MM.1S (cell line): ENCODE measurements around the gene EFCAB6.

ENCODE experiments used
- DNase-seq: peaks from one replicate; pipeline ENCODE4 v3.0.0-alpha.2; 2015
- H2AFZ ChIP-seq: fragments of 300-600 bp; sonication (generic); 2 replicates; pipeline ENCODE4 v1.6.0; 2016; ENCODE audit warnings: antibody characterized with exemption, low read length
- H3F3A ChIP-seq: fragments of 300-600 bp; sonication (generic); 2 replicates; pipeline ENCODE4 v1.6.1; 2016; ENCODE audit warnings: mild to moderate bottlenecking, antibody characterized with exemption, low read length, moderate library complexity, mixed read lengths; ENCODE audit not compliant: insufficient read depth
- H3K27ac ChIP-seq: fragments of 300-600 bp; sonication (generic); 2 replicates; pipeline ENCODE4 v1.5.1; 2016; ENCODE audit warnings: mild to moderate bottlenecking, low read length
- H3K27me3 ChIP-seq: fragments of 300-600 bp; sonication (generic); replicated peaks from 2 replicates; pipeline ENCODE4 v1.6.0; 2016; ENCODE audit warnings: low read length; ENCODE audit not compliant: insufficient read depth
- H3K36me3 ChIP-seq: fragments of 300-600 bp; sonication (generic); replicated peaks from 2 replicates; pipeline ENCODE4 v1.6.1; 2016; ENCODE audit warnings: mild to moderate bottlenecking, low read length, mixed read lengths; ENCODE audit not compliant: insufficient read depth
- H3K4me1 ChIP-seq: fragments of 300-600 bp; sonication (generic); 2 replicates; pipeline ENCODE4 v1.6.1; 2016; ENCODE audit warnings: low read length, mixed read lengths
- H3K4me2 ChIP-seq: fragments of 300-600 bp; sonication (generic); 2 replicates; pipeline ENCODE4 v1.6.0; 2016; ENCODE audit warnings: low read depth, low read length
- H3K4me3 ChIP-seq: fragments of 300-600 bp; sonication (generic); 2 replicates; pipeline ENCODE4 v1.5.1; 2016; ENCODE audit warnings: low read length, mixed read lengths
- H3K79me2 ChIP-seq: fragments of 300-600 bp; sonication (generic); 2 replicates; pipeline ENCODE4 v1.6.1; 2016; ENCODE audit warnings: mixed run types, low read length, mixed read lengths
- H3K9ac ChIP-seq: fragments of 300-600 bp; sonication (generic); 2 replicates; pipeline ENCODE4 v1.6.1; 2016; ENCODE audit warnings: low read length, mixed read lengths
- H3K9me2 ChIP-seq: fragments of 300-600 bp; sonication (generic); replicated peaks from 2 replicates; pipeline ENCODE4 v1.6.1; 2016; ENCODE audit warnings: mild to moderate bottlenecking, low read length, mixed read lengths; ENCODE audit not compliant: insufficient read depth
- H3K9me3 ChIP-seq: fragments of 300-600 bp; sonication (generic); replicated peaks from 2 replicates; pipeline ENCODE4 v1.6.1; 2016; ENCODE audit warnings: mild to moderate bottlenecking, low read length, mixed read lengths; ENCODE audit not compliant: insufficient read depth
- H4K20me1 ChIP-seq: fragments of 300-600 bp; sonication (generic); 2 replicates; pipeline ENCODE4 v1.6.1; 2016; ENCODE audit warnings: mild to moderate bottlenecking, low read length, moderate library complexity, mixed read lengths; ENCODE audit not compliant: insufficient read depth
- EZH2 ChIP-seq: fragments of 300-600 bp; sonication (generic); optimal IDR thresholded peaks from 2 replicates; pipeline ENCODE3; 2017; ENCODE audit warnings: low read depth, mild to moderate bottlenecking, antibody characterized with exemption, low read length, mixed read lengths
- EZH2phosphoT487 ChIP-seq: fragments of 300-600 bp; sonication (generic); IDR thresholded peaks from 2 replicates; pipeline ENCODE4 v1.6.1; 2018; ENCODE audit warnings: antibody characterized with exemption, low read length
- TF ChIP-seq, protein P1 (sequence below): fragments of 300-600 bp; sonication (generic); IDR thresholded peaks from 2 replicates; pipeline ENCODE4 v1.5.1; 2016; ENCODE audit warnings: antibody characterized with exemption, low read length, mixed read lengths

The EFCAB6 gene

DNA sequence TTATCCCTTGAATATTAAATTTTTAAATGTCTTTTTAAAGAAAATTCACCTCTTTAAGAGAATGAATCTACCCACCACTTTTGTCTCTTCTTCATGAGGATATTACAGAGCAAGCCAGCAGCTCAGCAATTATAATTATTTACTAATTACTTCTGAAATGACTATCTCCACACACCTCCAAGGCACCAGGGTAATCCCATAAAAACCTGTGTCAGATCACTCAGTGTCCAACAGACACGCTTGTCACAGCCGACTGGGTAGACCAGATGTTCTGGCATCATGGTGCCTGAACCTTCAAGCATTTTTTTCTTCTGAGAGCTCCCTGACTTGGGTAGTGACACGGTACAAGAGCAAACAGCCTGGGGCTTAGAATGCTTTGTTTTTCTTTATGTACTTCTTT lies 61.4 kb downstream of the EFCAB6 start:
- Histone ChIP-seq H3K27ac (no peak overlapping the region), H4K20me1 (no peaks in the 10 kb centered on the region), H3F3A (no peaks in the 10 kb centered on the region), H3K79me2 (no peaks in the 10 kb centered on the region), H3K4me1 (no peaks in the 10 kb centered on the region), H3K9me3 (no peaks in the 10 kb centered on the region), H3K9ac (no peak overlapping the region), H3K4me3 (no peak overlapping the region), H3K36me3 (no peaks in the 10 kb centered on the region), H3K4me2 (no peak overlapping the region), H3K9me2 (no peaks in the 10 kb centered on the region), H3K27me3 (no peaks in the 10 kb centered on the region), H2AFZ (no peak overlapping the region)
- TF ChIP-seq, protein P1, sequence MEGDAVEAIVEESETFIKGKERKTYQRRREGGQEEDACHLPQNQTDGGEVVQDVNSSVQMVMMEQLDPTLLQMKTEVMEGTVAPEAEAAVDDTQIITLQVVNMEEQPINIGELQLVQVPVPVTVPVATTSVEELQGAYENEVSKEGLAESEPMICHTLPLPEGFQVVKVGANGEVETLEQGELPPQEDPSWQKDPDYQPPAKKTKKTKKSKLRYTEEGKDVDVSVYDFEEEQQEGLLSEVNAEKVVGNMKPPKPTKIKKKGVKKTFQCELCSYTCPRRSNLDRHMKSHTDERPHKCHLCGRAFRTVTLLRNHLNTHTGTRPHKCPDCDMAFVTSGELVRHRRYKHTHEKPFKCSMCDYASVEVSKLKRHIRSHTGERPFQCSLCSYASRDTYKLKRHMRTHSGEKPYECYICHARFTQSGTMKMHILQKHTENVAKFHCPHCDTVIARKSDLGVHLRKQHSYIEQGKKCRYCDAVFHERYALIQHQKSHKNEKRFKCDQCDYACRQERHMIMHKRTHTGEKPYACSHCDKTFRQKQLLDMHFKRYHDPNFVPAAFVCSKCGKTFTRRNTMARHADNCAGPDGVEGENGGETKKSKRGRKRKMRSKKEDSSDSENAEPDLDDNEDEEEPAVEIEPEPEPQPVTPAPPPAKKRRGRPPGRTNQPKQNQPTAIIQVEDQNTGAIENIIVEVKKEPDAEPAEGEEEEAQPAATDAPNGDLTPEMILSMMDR = no peak
- TF ChIP-seq EZH2phosphoT487 (no peak), EZH2 (no peak)
- DNase-seq = no peak

DNA sequence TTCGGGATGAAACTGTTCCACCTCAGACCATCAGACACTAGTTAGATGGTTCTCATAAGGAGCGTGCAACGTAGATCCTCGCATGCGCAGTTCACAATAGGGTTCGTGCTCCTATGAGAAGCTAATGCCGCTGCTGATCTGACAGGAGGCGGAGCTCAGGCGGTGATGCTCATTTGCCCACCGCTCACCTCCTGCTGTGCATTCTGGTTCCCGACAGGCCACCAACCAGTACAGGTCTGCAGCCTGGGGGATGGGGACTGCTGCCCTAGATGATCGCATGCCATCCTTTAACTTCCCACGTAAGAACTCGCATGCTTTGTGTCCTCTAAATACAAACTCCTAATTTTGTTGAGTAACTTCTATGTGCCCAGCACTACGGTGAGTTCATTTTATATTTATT lies 62.6 kb downstream of the EFCAB6 start:
- H3K27ac ChIP-seq = no peak overlapping the region
- no peaks in the 10 kb centered on the region for H3K27me3 ChIP-seq
- H3K9me2 ChIP-seq = no peaks in the 10 kb centered on the region
- DNase-seq = no peak
- H3K9ac ChIP-seq = no peak overlapping the region
- no peak overlapping the region for H3K4me3 ChIP-seq
- no peaks in the 10 kb centered on the region for H4K20me1 ChIP-seq
- no peaks in the 10 kb centered on the region for H3K9me3 ChIP-seq
- H3F3A ChIP-seq = no peaks in the 10 kb centered on the region
- H3K4me1 ChIP-seq = no peaks in the 10 kb centered on the region
- no peaks in the 10 kb centered on the region for H3K79me2 ChIP-seq
- H2AFZ ChIP-seq = no peak overlapping the region
- no peaks in the 10 kb centered on the region for H3K36me3 ChIP-seq
- no peak for TF ChIP-seq EZH2
- no peak for TF ChIP-seq EZH2phosphoT487
- TF ChIP-seq, protein P1 = no peak
- no peak overlapping the region for H3K4me2 ChIP-seq

DNA sequence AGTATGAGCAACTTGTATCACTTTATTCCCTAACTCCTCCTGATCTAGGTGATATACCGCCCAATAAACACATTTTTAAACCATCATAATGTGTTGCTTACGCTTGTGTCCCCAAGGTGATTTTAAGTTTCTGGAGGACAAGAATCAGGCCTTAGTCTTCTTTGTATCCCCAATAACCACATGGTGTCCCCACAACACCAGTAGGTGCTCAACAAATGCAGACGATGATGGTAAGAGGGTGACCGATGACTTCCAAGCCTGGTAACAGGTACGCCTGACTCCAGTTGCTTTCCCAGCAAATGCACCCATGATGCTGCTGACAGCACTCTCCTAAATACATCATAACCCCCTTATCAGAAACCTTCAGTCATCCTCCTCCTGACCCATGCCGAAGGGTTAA lies 64.2 kb downstream of the EFCAB6 start:
- Histone ChIP-seq H3F3A (no peaks in the 10 kb centered on the region), H3K27ac (no peak overlapping the region), H3K4me2 (no peak overlapping the region), H2AFZ (no peak overlapping the region), H3K36me3 (no peaks in the 10 kb centered on the region), H3K4me1 (no peaks in the 10 kb centered on the region), H3K9ac (no peak overlapping the region), H3K9me2 (no peaks in the 10 kb centered on the region), H3K4me3 (no peak overlapping the region), H3K27me3 (no peaks in the 10 kb centered on the region), H3K9me3 (no peaks in the 10 kb centered on the region), H3K79me2 (no peaks in the 10 kb centered on the region), H4K20me1 (no peaks in the 10 kb centered on the region)
- no peak for DNase-seq
- TF ChIP-seq EZH2phosphoT487 (no peak), EZH2 (no peak)
- TF ChIP-seq, protein P1 = no peak
